ENCODE measurements around the gene KRTAP6-3. TPM values are rescaled to one million over a fixed set of nuclear protein-coding genes. Genes with fewer than 3 reads are reported as not detected.

Gene KRTAP6-3
- total and polyA plus RNA-seq, 2 of the 13 experiments (the other 11 are each of a cell fraction or from before 2014, with no cell fraction given): not detected

- TF ChIP-seq HNF1A (IDR thresholded peaks at IDR 0.05; ENCODE audit: low read depth) (no peak), HNF1A (CRISPR knock-in tag; IDR thresholded peaks at IDR 0.05; ENCODE audit: borderline replicate concordance) (no peak), ZNF615 (CRISPR knock-in tag; IDR thresholded peaks at IDR 0.05; ENCODE audit: borderline replicate concordance) (no peak), NR0B2 (CRISPR knock-in tag; IDR thresholded peaks at IDR 0.05) (no peak), AFF4 (CRISPR knock-in tag; IDR thresholded peaks at IDR 0.05) (no peak)
Observed at GRCh38 chr21:30563630-30564029, 28.6 kb upstream of the KRTAP6-3 start (continued).
